Stimulated activated CD8-positive, alpha-beta memory T cell treated with anti-CD3 and anti-CD28 coated beads, Interleukin-4, amount 100 ng/mL, for 4 hours (primary cell): Measurements from ENCODE around the gene COX6B2.

Experiments used
- DNase-seq, 2 donors: peaks; one replicate each; pipeline ENCODE4 v3.0.0-alpha.2; 2020; ENCODE audit warnings: low read depth in 2 of 2, low spot score in 1 of 2

COX6B2 gene

DNA sequence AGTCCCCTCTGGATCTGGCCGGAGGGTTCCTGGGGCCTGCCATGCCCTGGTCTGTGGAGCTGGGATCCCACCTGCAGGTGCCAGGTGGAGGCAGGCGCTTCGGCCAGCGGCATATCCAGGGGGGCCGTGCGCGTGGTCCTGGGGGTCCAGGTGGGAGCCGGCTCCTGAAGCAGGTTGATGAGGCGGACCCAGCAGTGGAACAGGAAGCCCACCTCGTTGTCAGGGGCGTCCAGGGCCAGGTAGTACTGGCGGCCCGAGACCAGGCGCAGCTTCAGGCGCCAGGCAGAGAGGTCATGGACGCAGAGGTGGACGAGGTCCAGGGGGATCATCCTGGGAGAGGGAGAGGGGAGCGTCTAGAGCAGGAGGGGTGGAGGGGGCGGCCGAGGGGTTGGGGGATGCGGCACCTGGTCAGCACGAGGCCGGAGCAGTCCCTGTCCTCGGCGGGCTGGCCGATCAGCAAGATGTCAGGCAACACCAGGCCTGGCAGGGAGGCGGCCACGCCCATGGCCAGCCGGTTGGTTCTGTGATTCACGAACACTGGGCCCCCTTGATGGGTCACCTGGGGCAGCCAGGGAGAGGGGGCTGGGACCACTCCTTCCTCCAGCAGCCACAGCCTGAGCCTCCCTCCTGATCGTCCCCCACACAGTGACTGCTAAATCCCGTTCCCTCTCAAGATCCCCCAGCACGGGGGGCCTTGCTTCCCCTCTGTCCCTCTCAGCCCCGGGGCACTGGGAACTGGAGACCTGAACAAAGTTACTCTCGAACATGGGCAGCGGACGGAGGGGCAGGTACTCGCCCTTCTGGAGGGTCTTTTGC is 7.9 kb upstream of the COX6B2 start:
- DNase-seq: no peak

GRCh38 chr19:55360902-55361301 is 6.4 kb upstream of the COX6B2 start:
- DNase-seq: no peak

DNA sequence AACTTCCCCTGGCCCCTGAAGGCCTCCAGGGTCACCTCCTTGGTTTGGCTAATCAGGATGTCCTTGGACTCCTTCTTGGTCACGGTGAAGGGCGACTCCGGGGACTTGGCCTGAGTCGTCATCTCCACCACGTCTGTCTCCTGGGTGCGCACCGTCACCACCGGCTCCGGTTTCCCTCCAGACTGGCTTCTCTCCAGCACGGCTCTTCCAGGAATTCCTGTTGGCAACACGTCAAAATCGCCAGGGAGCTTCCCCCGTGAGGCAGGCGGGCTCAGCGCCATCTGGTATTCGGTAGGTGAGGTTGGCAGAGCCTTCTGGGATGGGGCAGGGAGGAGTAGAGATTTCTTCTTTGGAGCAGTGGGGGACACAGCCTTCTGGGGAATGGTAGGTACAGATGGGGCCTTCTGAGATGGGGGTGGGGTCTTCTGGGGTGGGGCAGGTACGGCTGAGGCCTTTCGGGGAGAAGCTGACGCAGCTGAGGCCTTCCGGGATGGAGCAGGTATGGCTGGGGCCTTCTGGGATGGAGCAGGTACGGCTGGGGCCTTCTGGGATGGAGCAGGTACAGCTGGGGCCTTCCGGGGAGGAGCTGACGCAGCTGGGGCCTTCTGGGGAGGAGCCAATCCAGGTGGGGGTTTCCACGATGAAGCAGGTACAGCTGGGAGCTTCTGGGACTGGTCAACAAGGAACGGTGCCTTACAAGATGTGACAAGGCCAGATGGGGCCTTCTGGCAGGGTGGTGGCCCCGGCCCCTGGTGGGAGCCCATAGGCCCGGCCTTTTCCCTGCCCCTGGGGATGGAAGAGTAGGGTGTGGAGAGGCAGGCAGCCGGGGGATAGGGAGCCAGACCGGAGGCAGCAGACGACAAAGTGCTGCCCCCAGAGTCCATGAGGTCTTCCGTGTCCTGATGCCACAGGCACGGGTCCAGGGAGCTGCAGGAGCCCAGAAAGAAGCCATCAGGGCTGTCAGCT is 4.7 kb upstream of the COX6B2 start:
- DNase-seq: no peak

DNA sequence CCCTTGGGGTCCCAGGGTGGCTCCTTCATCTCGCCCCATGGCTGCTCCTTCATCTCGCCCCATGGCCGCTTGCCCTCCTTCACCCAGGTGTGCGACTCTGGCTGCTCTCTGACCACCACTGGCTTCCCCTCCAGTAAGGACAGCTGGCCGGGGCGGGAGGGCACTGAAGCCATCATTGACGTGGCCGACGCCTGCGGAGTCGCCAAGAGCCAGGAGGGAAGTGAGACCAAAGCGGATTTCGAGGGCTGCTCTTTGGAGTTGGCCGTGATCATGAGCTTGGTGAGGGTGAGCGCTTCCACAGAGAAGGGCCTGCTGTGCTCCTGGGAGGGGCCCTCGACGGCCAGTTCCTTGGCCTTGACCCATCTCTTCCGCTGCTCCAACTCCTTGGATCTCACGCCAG is 4.0 kb upstream of the COX6B2 start:
- no peak for DNase-seq

GRCh38 chr19:55355213-55355821 is 798 bp upstream of the COX6B2 start:
- no peak for DNase-seq

DNA sequence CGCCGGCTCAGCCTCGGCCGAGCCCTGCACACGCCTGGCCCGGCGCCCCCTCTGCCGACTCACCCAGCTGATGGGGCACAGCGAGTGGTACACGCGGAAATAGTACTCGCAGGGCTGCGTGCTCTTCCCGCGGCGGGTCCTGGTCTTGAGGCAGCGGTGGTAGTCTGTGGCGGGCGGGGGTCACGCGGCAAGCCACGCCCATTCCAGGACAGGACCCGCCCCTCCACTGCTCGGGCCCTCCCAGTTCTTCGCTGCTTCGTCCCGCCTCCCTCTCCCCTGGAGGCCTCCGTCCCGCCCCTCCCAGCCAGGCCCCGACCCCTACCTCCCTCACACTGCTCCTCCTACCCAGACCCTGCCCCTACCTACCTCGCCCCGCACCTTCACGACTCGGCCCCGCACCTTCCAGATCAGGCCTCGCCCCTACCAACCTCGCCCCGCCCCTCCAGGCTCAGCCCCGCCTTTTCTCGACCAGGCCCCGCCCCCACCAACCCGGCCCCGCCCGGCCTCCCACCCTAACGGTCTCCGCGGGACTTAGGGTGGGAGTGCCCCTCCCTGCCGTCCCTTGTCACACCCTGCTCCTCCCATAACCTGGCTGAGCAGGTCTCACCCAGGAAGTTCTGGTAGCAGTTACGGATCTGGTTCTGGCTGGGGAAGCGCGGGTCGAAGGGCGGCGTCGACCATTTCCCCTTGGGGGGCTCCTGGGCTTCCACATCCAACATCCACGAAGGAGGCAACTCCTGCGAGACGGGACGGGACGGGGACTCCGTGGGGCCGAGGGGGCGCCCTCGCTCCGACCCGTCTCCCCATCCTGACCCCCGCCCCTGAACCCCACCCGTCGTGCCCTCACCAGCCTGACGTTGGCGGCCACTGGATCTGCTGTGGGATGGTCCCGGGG is 469 bp downstream of the COX6B2 start:
- DNase-seq: no peak

- DNase-seq: no peak
Measured at GRCh38 chr19:55353356-55353802, 1.1 kb downstream of the COX6B2 start.

DNA sequence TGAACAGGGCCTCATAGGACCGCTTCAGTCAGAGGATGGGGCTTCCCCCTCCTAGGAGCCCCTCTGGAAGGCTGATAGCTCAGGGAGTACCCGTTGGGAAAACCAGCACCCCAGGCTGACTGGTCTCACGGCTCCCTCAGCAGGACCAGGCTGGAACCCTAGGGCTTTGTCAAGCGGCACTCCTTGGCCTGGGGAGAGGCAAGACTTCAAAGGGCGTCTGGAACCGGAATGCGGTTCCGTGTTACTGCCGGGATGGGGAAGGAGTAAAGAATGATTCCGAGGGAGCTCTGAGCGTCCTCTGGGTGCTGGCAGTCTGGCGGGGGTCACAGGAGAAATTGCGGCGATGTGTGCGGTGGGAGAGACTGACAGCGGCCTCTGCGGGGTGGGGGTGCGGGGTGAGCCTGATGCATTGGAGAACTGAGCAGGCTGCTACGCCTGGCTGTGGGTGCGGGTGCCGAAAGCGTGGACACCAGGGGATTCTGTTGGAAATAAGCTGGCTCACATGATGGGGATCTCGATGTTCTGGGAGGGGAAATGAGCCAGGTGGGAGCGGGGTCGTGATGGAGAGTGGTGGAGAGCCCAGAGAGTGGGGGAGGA is 1.9 kb downstream of the COX6B2 start:
- DNase-seq: no peak

GRCh38 chr19:55352040-55352439 is 2.5 kb downstream of the COX6B2 start:
- DNase-seq: no peak

DNA sequence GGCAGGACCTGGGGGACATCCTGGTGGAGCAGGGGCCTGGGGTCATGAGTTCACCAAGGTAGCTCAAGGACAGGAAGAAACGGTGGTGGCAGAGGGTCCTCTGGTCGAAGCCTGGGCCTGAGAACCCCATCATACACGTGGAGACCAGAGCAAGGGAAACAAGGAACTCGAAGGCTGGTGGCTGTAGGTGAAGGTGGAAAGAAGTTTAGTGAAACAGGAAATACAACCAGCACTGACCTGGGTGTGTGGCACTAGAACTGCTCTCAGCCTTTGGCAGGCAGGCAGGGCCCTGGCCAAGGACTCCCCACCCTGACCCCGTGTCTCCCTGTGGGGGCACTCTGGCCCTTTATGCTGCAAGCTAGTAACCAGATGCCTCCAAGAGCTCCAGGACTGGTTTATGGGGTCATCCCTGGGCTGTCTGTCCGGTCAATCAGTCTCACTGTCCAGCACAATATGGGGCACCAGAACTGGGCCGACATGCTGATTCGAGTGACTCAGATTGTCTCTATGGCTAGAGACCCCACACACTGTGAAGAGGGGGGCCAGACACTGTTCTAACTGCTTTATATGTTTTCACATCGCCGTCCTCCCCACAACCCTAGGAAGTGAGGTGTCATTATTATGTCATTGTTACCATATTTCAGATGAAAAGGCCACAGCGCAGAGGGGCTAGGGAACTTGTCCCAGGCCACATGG is 3.8 kb downstream of the COX6B2 start:
- no peak for DNase-seq

GRCh38 chr19:55348317-55349034 is 6.0 kb downstream of the COX6B2 start:
- no peak for DNase-seq

GRCh38 chr19:55347442-55348009 is 7.0 kb downstream of the COX6B2 start:
- no peak for DNase-seq

DNA sequence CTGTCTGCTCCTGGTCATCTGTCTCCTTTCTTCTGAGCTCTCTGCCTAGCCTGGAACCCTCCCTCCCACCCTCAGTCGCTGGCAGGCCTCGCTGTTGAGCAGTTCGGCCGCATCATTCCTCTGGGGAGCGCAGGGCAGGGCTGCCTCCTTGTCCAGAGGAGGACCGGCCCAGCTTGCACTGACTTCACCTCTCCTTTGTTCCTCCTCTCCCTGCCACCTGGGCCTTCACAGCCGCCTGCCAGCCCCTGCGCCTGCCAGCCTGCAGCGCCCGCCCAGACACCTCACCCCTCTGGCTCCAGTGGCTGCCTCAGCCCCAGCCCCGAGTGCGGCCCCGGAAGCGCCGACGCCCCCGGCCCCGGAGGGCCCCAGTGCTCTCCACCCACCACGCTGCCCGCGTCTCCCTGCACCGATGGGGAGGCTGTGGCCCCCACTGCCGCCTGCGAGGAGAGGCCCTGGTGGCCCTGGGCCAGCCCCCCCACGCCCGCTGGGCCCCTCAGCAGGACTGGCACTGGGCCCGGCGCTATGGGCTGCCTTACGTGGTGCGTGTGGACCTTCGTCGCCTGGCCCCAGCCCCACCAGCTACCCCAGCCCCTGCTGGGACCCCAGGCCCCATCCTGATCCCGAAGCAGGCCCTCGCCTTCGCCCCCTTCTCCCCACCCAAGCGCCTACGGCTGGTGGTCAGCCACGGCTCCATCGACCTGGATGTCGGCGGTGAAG is 7.6 kb downstream of the COX6B2 start:
- DNase-seq: no peak

DNA sequence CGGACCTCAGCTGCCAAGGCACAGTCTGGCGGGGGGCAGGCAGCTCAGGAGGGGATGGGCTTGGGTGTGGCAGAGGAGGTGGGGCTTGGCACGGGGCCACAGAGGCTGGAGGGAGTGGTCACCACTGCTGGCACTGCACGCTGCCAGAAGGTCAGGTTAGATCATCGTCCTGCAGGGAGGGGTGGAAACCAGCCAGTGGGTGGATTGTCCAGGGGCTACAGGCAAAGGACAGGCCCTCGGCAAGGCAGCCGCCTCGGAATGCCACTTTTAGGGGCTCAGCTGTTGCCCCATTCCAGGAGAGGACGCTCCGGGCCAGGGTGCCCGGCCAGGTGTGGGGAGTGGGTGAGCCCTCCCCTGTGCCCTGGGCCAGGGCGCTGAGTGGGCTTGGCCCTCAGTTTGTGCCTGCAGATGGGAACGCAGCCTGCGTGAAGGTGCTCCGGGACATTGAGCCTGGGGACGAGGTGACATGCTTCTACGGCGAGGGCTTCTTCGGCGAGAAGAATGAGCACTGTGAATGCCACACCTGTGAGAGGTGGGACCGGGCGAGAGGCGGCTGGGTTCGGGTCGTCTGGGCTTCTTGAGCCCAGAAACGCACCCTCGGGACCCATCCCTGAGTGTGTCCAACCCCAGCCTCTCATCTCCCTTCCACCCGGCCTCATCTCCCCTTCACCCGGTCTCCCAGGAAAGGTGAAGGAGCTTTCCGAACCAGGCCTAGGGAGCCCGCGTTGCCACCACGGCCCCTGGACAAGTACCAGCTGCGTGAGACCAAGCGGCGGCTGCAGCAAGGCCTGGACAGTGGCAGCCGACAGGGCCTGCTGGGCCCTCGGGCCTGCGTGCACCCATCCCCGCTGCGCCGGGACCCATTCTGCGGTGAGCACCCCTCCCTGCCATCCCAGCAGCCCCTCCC is 8.4 kb downstream of the COX6B2 start:
- no peak for DNase-seq

GRCh38 chr19:55345101-55345817 is 9.3 kb downstream of the COX6B2 start:
- no peak for DNase-seq

DNA sequence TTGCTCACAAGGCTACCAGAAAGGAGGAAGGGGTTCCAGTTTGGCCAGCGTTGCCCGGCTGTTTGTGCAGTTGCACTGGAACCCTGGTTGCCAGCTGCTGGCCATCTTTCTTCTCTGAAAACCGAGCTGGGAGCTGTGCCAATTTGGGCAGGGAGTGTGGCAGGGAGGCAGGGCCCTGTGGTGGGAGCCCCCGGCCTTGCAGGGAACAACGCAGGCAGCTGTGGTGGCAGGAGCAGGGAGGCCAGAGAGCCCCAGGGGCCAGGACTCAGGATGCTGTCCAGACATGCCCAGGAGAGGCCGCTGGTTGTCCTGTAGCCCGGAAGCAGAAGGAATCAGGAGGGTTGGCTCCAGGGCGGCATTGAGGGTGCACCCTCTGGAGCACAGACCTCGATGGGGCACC is 10.1 kb downstream of the COX6B2 start:
- no peak for DNase-seq
